Smooth muscle cell of the brain vasculature (primary cell): ENCODE results near the gene TSGA10IP.
"Not testable (repeated sequence)": the region's sequence is repeated elsewhere in the genome, so short reads cannot be mapped to it uniquely, and the experiment has no call there.

ENCODE experiments used
- DNase-seq: peaks from one replicate; pipeline ENCODE4 v3.0.0-alpha.2; 2012; ENCODE audit warnings: low read depth, low spot score

Gene TSGA10IP

GRCh38 chr11:65945941-65946558 is 770 bp downstream of the TSGA10IP start:
- DNase-seq = no peak

DNA sequence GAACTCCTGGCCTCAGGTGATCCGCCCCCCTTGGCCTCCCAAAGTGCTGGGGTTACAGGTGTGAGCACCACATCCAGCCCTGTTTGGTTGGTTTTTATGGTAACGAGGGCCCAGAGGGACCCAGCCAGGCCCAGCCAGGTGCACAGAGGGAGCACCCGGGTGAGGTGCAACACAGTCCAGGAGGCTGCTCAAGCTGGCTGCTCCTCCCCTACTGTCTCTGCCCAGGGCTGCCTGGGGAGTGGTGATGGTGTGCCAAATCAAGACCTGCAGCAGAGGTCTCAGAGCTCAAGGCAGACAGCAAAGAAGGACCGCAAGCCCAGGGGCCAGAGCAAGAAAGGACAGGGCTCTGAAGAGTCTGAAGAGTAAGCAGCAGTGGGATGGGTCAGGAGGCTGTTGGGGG is 1.4 kb downstream of the TSGA10IP start:
- DNase-seq = no peak

- no peak for DNase-seq
These were observed 1.9 kb downstream of the TSGA10IP start for GRCh38 chr11:65947133-65947532.

GRCh38 chr11:65947603-65948125 is 2.4 kb downstream of the TSGA10IP start:
- DNase-seq = no peak

DNA sequence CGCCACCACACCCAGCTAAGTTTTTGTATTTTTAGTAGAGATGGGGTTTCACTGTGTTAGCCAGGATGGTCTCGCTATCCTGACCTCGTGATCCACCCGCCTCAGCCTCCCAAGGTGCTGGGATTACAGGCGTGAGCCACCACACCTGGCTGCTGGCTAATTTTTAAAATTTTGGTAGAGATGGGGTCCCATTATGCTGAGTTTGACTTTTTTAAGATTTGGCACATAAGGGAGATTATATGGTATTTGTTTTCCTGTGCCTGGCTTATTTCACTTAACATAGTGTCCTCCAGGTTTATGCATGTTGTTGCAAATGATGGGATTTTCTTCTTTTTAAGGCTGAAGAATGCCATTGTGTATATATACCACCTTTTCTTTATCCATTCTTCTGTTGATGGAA is 5.4 kb downstream of the TSGA10IP start:
- DNase-seq = not testable (repeated sequence)

DNA sequence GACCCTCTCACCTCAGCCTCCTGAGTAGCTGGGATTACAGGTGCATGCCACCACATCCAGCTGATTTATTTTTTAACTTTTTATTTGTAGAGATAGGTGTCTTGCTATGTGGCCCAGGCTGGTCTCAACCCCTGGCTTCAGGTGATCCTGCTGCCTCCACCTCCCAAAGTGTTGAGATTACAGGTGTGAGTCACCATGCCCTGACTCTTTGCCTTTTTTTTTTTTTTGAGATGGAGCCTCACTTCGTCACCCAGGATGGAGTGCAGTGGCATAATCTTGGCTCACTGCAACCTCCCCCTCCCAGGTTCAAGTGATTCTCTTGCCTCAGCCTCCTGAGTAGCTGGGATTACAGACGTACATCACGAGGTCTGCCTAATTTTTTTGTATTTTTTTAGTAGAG is 6.4 kb downstream of the TSGA10IP start:
- DNase-seq = not testable (repeated sequence)

DNA sequence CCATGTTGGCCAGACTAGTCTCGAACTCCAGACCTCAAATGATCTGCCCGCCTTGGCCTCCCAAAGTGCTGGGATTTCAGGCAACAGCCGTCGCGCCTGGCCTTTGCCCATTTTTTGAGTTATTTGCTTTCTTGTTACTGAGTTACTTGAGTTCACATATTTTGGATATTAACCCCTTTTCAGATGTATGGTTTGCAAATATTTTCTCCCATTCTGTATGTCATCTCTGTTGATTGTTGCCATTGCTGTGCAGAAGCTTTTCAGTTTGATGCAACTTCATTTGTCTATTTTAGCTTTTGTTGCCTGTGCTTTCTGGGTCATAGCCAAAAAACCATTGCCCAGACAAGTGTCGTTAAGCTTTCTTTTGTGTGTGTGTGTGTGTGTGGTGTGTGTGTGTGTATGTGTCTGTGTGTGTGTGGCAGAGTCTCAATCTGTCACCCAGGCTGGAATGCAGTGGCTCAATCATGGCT is 6.8 kb downstream of the TSGA10IP start:
- no peak for DNase-seq

DNA sequence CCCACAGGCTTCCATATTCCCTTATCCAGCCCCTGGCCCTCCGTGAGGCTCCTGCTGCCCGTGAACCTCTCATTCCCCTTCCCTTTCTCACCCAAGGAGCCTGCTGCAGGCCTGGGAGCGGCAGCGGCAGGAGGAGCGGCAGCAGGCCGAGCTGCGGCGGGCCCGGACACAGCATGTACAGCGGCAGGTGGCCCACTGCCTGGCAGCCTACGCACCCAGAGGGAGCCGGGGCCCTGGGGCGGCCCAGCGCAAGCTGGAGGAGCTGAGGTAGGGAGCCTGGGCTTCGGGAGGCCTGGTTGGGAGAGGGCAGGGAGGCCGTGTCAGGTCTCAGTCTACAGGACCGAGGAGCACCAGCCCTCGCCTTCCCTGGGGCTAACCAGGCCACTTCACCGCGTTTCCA is 8.2 kb downstream of the TSGA10IP start:
- no peak for DNase-seq

DNA sequence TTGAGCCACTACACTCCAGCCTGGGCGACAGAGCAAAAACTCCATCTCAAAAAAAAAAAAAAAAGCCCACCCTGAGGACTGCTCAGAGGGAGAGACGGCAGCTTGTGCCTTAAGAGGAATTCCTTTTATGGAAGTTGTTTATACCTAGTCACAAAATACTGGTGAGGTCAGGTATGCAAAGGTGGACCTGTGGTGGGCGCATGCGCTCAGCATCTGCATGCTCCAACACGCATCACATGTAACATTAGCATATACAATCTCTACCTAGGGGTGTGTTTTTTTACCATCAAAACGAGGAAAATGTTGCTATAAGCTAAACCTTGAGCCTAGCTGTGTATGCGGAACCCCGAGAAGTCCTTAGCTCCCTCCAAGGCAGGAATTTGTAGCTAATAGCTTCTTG is 9.5 kb downstream of the TSGA10IP start:
- DNase-seq = no peak

DNA sequence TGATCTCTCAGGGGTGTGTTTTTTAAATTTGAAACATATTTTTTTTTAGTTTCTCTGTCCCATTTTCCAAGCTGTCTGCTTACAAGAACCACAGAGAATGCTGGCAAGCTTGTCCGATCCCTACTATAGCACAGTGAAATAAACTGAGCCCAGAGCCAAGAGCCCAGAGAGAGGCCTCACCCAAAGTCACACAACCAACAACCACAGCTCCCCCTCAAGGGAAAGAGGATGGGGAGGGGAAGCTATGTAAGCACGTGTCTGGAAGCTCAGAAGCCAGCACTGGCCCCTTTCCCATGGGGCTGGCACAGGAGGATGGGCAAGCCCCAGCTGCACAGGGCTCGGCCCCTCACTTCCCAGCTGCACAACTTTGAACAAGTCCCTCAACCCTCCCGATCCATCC is 13.0 kb downstream of the TSGA10IP start:
- DNase-seq = no peak

DNA sequence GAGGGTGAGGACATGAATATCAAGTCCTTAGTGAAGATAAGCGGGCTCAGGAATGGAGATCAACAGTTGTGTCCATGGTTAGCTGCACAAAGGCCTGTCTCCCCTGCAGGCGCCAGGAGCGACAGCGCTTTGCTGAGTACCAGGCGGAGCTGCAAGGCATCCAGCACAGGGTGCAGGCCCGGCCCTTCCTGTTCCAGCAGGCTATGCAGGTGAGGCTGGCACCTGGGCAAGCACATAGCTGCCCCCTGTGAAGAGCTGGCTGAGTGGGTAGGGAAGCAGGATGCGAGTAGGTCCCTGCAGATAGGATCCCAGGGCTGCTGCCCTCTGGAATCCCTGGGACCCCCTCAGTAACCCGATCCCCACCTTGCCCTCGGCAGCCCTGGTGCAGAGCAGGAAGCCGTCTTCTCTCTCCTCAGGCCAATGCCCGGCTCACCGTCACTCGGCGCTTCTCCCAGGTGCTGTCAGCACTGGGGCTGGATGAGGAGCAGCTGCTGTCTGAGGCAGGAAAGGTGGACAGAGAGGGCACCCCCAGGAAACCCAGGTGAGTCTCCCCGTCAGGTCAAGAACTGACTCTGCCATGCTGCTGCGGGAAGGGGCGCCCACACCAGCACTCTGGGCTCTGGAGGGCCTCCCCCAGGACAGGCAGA is 13.6 kb downstream of the TSGA10IP start:
- DNase-seq = no peak

DNA sequence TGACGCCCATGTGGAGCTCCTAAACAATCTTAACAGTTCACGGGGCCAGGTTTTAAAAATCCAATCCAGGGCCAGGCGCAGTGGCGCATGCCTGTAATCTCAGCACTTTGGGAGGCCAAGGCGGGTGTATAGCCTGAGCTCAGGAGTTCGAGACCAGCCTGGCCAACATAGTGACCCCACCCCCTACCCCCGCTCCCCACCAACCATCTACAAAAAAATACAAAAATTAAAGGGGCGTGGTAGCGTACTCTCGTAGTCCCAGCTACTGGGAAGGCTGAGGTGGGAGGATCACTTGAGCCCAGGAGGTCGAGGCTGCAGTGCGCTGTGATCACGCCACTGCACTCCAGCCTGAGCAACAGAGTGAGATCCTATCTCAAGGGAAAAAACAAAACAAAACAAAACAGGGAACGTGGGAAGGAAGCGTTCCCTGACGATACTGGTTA is 15.6 kb downstream of the TSGA10IP start:
- DNase-seq = no peak

DNA sequence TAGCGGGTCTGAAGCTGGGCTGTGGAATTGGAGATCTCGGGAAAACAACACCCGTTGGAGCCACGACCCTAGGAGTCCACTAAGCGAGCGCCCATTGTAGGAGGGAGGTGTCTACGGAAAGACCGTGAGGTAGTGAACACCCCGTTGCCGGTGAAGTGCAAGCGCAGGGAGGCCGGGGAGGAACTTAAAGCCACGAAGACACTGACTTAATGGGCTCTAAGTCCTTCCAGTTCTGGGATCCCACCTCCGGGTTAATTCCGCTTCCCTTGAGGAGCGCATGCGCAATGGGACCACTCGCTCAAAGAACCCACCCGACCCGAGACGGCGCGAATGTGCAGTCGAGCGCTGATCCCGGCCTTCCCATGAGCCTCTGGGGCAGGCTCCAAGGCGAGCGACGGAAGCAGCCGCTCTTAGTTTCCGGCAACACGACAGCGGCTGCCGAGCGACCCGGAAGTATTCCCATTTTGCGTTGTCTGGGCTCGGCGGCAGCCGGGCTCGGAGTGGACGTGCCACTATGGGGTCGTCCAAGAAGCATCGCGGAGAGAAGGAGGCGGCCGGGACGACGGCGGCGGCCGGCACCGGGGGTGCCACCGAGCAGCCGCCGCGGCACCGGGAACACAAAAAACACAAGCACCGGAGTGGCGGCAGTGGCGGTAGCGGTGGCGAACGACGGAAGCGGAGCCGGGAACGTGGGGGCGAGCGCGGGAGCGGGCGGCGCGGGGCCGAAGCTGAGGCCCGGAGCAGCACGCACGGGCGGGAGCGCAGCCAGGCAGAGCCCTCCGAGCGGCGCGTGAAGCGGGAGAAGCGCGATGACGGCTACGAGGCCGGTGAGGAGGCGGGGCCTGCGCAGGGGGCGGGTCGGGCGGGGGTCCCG is 16.2 kb downstream of the TSGA10IP start, which contains the start of gene SART1:
SART1 (plus strand) TSS at position 468 of the 874 bp plus-strand sequence; CDS start at position 515, 47 bp downstream.
- peak; percentile 97 for DNase-seq

- DNase-seq = no peak
These were observed 16.9 kb downstream of the TSGA10IP start for GRCh38 chr11:65962141-65962564.

GRCh38 chr11:65964906-65965305 is 19.6 kb downstream of the TSGA10IP start:
- DNase-seq = no peak

GRCh38 chr11:65965986-65966762 is 20.9 kb downstream of the TSGA10IP start:
- DNase-seq = no peak

GRCh38 chr11:65967329-65967934 is 22.2 kb downstream of the TSGA10IP start:
- DNase-seq = no peak

DNA sequence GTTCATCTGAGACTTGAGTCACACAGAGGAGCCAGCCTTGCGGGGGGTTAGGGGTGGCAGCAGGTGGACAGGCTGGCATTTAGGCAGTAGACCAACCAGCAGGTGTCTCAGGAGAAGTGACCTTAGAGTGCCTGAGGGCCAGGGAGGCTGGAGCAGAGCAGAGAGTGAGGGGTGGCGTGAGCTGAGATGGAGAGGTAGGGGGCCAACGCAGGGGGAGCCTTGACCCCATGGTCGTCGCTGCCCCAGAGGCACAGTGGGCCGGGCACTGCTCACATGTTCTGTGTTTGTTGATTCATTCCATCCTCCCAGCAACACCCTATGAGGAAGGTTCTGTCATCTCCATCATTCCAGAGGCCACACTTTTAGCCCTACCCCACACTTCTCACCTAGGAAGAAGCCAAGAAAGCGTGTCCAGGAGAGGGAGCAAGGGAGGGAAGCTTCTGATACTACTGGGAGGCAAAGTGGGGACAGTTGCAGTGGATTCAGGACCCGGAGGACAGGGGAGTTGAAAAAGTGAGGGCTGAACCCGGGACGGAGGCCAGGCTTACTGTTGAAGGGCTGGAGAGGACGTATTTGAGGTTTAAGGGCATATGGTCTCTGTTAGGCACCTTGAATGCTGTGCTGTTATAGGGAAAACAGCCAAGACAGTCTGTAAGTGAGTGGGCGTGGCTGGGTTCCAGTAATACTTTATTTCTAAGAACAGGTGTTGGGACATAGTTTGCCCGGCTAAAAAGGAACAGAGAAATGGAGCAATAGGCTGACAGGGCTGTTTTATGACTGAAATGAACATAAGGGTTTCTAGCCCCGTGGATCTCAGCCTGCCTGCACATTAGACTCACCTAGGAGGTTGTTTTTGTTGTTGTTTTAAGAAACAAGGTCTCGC is 23.6 kb downstream of the TSGA10IP start:
- no peak for DNase-seq

GRCh38 chr11:65972116-65972515 is 26.8 kb downstream of the TSGA10IP start:
- no peak for DNase-seq
